ENCODE results near the gene NUBP2. TPM values are rescaled to one million over a fixed set of nuclear protein-coding genes. Genes with fewer than 3 reads are reported as not detected.

NUBP2 gene
- total RNA-seq, 1 donor from 2014 or later = 82.9 TPM

GRCh38 chr16:1775006-1775845 lies 7.5 kb upstream of the NUBP2 start:
- Histone ChIP-seq H3K4me3 (ENCODE audit: low read depth, low read length) (no peak overlapping the region), H3K27me3 (ENCODE audit: control insufficient read depth, insufficient read depth, low read length) (no peaks in the 10 kb centered on the region), H3K36me3 (ENCODE audit: control insufficient read depth, insufficient read depth, low read length) (peaks cover 21% of the 10 kb centered on the region)
- FAIRE-seq = no peak
- no peak for DNase-seq (ENCODE audit: low read depth)
- no peak for TF ChIP-seq CTCF (IDR thresholded peaks at IDR 0.05; ENCODE audit: insufficient read depth, low read length, severe bottlenecking)

- H3K36me3 ChIP-seq (ENCODE audit: control insufficient read depth, insufficient read depth, low read length) = peaks cover 23% of the 10 kb centered on the region
- no peaks in the 10 kb centered on the region for H3K27me3 ChIP-seq (ENCODE audit: control insufficient read depth, insufficient read depth, low read length)
- H3K4me3 ChIP-seq (ENCODE audit: low read depth, low read length) = no peak overlapping the region
- no peak for FAIRE-seq
- no peak for DNase-seq (ENCODE audit: low read depth)
- no peak for TF ChIP-seq CTCF (IDR thresholded peaks at IDR 0.05; ENCODE audit: insufficient read depth, low read length, severe bottlenecking)
These were observed 6.7 kb upstream of the NUBP2 start for GRCh38 chr16:1775846-1776671.

- Histone ChIP-seq H3K4me3 (ENCODE audit: low read depth, low read length) (no peak overlapping the region), H3K27me3 (ENCODE audit: control insufficient read depth, insufficient read depth, low read length) (no peaks in the 10 kb centered on the region), H3K36me3 (ENCODE audit: control insufficient read depth, insufficient read depth, low read length) (peaks cover 24% of the 10 kb centered on the region)
- DNase-seq (ENCODE audit: low read depth) = no peak
- no peak for FAIRE-seq
- TF ChIP-seq CTCF (IDR thresholded peaks at IDR 0.05; ENCODE audit: insufficient read depth, low read length, severe bottlenecking) = no peak
These were observed 6.1 kb upstream of the NUBP2 start for GRCh38 chr16:1776672-1776955.

GRCh38 chr16:1776991-1777374 lies 5.8 kb upstream of the NUBP2 start:
- no peak overlapping the region for H3K4me3 ChIP-seq (ENCODE audit: low read depth, low read length)
- DNase-seq (ENCODE audit: low read depth) (no peak), FAIRE-seq (no peak)
- H3K36me3 ChIP-seq (ENCODE audit: control insufficient read depth, insufficient read depth, low read length) = peaks cover 24% of the 10 kb centered on the region
- no peak for TF ChIP-seq CTCF (IDR thresholded peaks at IDR 0.05; ENCODE audit: insufficient read depth, low read length, severe bottlenecking)
- H3K27me3 ChIP-seq (ENCODE audit: control insufficient read depth, insufficient read depth, low read length) = no peaks in the 10 kb centered on the region

- H3K4me3 ChIP-seq (ENCODE audit: low read depth, low read length) = no peak overlapping the region
- no peak for TF ChIP-seq CTCF (IDR thresholded peaks at IDR 0.05; ENCODE audit: insufficient read depth, low read length, severe bottlenecking)
- no peak for DNase-seq (ENCODE audit: low read depth)
- H3K36me3 ChIP-seq (ENCODE audit: control insufficient read depth, insufficient read depth, low read length) = peaks cover 24% of the 10 kb centered on the region
- H3K27me3 ChIP-seq (ENCODE audit: control insufficient read depth, insufficient read depth, low read length) = no peaks in the 10 kb centered on the region
- no peak for FAIRE-seq
These were observed 5.2 kb upstream of the NUBP2 start for GRCh38 chr16:1777375-1778199.

Data from bronchial epithelial cell (primary cell).